DND-41 (cell line): Measurements from ENCODE around the gene ZNF827.

Experiments
- ATAC-seq: fragments of 200-7000 bp; cut with Tn5 transposase; 3 replicates; pipeline ENCODE4 v1.9.1; 2021; ENCODE audit warnings: low read depth; ENCODE audit not compliant: insufficient read depth
- DNase-seq: peaks from one replicate; pipeline ENCODE4 v3.0.0-alpha.2; 2020
- H2AFZ ChIP-seq: 2 replicates; pipeline ENCODE4 v1.6.0; 2012; ENCODE audit warnings: low read depth, low read length
- H3K27ac ChIP-seq: 2 replicates; pipeline ENCODE4 v1.5.1; 2012; ENCODE audit warnings: low read length, inconsistent platforms
- H3K27me3 ChIP-seq: fragments of 200-600 bp; sonication (generic); 2 replicates; pipeline ENCODE4 v1.6.0; 2012; ENCODE audit warnings: low read length, mild to moderate bottlenecking, inconsistent platforms; ENCODE audit not compliant: insufficient read depth, poor library complexity
- H3K36me3 ChIP-seq: 2 replicates; pipeline ENCODE4 v1.5.1; 2012; ENCODE audit warnings: low read length, inconsistent platforms; ENCODE audit not compliant: insufficient read depth
- H3K4me1 ChIP-seq: 2 replicates; pipeline ENCODE4 v1.5.1; 2012; ENCODE audit warnings: mild to moderate bottlenecking, low read length; ENCODE audit not compliant: insufficient read depth
- H3K4me2 ChIP-seq: 2 replicates; pipeline ENCODE4 v1.6.0; 2012; ENCODE audit warnings: mild to moderate bottlenecking, moderate library complexity, low read length, inconsistent platforms; ENCODE audit not compliant: insufficient read depth
- H3K4me3 ChIP-seq, 2 experiments: fragments of 200-600 bp in 1 of 2; shearing (Covaris generic) in 1 of 2; 2 replicates each; pipeline ENCODE4 v1.5.1; 2012 to 2016; ENCODE audit warnings: inconsistent platforms in 2 of 2, low read length in 2 of 2, mild to moderate bottlenecking in 2 of 2, low read depth in 1 of 2, moderate library complexity in 1 of 2
- H3K79me2 ChIP-seq: 2 replicates; pipeline ENCODE4 v1.6.0; 2012; ENCODE audit warnings: low read length, inconsistent platforms; ENCODE audit not compliant: insufficient read depth
- H3K9ac ChIP-seq: 2 replicates; pipeline ENCODE4 v1.6.0; 2012; ENCODE audit warnings: low read depth, mild to moderate bottlenecking, inconsistent platforms, low read length, moderate library complexity
- H3K9me3 ChIP-seq: 2 replicates; pipeline ENCODE4 v1.5.1; 2012; ENCODE audit warnings: low read length, moderate library complexity, mild to moderate bottlenecking, inconsistent platforms; ENCODE audit not compliant: insufficient read depth, severe bottlenecking
- H4K20me1 ChIP-seq: 2 replicates; pipeline ENCODE4 v1.6.0; 2012; ENCODE audit warnings: low read length; ENCODE audit not compliant: insufficient read depth
- CTCF ChIP-seq: IDR thresholded peaks from 2 replicates; pipeline ENCODE4 v1.5.1; 2012; ENCODE audit warnings: borderline replicate concordance, low read length, moderate library complexity, mild to moderate bottlenecking; ENCODE audit not compliant: poor library complexity, severe bottlenecking; ENCODE audit errors: extremely low read depth
- EZH2 ChIP-seq: IDR thresholded peaks from 3 replicates; pipeline ENCODE4 v1.6.1; 2012; ENCODE audit warnings: borderline replicate concordance, low read depth, mild to moderate bottlenecking, moderate library complexity, low read length, inconsistent platforms; ENCODE audit not compliant: severe bottlenecking

ZNF827 gene

DNA sequence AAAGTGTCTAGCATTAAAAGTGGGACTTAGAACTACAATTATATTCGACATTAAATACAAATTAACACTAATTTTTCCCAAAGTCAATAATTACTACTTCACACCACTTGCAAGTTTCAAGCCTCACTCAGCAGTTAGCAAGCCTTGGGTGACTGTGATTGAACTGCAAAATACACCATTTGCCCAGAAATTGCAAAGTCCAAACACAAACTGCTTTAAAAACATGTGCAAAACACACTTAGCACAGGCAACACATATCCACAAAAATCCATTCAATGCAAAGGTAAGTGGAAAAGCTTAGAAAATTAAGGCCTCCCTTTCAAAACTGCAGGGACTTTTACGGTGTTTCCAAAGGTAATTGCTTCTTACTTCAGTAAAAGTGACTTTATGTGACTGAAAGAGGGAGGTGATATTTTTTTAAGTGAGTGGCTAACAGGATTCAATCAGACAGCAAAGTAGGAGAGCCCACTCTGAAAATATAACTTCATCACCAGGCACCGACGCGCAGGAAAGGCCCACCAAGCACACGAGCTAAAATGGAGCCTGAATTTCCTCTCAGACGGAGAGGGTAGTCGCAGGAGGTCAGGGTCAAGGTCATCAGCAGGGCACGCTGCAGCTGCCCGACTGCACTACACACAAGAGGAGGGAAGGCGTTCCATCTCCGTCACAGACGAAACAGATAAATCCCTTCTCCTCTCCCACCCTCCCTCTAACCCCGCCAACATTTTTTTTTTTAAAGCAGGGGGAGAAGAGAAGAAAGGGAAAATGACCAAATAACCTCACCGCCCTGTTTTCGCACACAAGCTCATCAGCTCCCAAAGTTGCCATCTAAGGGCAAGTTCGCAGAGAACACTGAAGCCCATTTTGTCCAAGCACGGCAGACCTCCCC lies 3.1 kb downstream of the ZNF827 start:
- H3K79me2 ChIP-seq = no peaks in the 10 kb centered on the region
- H3K9me3 ChIP-seq = no peaks in the 10 kb centered on the region
- no peak overlapping the region for H3K27ac ChIP-seq
- H3K27me3 ChIP-seq = peaks cover 73% of the 10 kb centered on the region
- H3K4me1 ChIP-seq = peaks cover 23% of the 10 kb centered on the region
- H4K20me1 ChIP-seq = 0 out of 2 replicates have a peak, but pooled peaks cover 3% of the 10 kb centered on the region
- DNase-seq = no peak
- H3K4me2 ChIP-seq = peak overlapping the region; percentile 88
- no peaks in the 10 kb centered on the region for H3K36me3 ChIP-seq
- TF ChIP-seq CTCF = no peak
- TF ChIP-seq EZH2 = no peak
- no peak overlapping the region for H3K4me3 ChIP-seq
- H2AFZ ChIP-seq = no peak overlapping the region
- no peak for ATAC-seq
- no peak overlapping the region for H3K9ac ChIP-seq

GRCh38 chr4:145934434-145935047 lies 4.1 kb downstream of the ZNF827 start:
- Histone ChIP-seq H3K4me2 (no peak overlapping the region), H2AFZ (no peak overlapping the region), H3K4me3 (no peak overlapping the region), H3K4me1 (peaks cover 23% of the 10 kb centered on the region), H3K9me3 (no peaks in the 10 kb centered on the region), H4K20me1 (0 out of 2 replicates have a peak, but pooled peaks cover 3% of the 10 kb centered on the region), H3K27me3 (peaks cover 64% of the 10 kb centered on the region), H3K9ac (no peak overlapping the region), H3K79me2 (no peaks in the 10 kb centered on the region), H3K27ac (no peak overlapping the region), H3K36me3 (no peaks in the 10 kb centered on the region)
- no peak for DNase-seq
- TF ChIP-seq CTCF = no peak
- TF ChIP-seq EZH2 = peak; percentile 61
- ATAC-seq = no peak

DNA sequence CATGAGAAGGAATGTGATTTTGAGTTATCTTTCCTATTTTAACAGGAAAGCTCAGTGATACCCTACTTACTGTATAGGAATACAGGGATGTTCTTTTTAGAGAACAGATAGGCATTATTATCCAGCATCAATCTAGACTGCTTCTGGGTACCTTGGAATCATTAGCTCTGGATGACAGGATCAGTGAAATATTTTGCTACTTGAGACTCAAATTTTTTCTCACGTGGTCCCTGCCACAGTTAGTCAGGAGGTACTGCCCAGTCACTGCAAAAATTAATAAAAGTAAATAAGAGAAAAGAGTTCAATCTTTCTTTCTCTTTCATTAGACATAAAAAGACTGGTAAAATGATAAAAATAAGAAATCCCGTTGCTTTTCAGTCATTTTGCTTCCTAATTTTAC lies 5.5 kb downstream of the ZNF827 start:
- H2AFZ ChIP-seq = no peak overlapping the region
- H3K27ac ChIP-seq = no peak overlapping the region
- DNase-seq (no peak), ATAC-seq (no peak)
- peaks cover 55% of the 10 kb centered on the region for H3K27me3 ChIP-seq
- no peaks in the 10 kb centered on the region for H3K79me2 ChIP-seq
- no peak overlapping the region for H3K4me2 ChIP-seq
- no peaks in the 10 kb centered on the region for H3K9me3 ChIP-seq
- no peak for TF ChIP-seq EZH2
- TF ChIP-seq CTCF = no peak
- no peaks in the 10 kb centered on the region; the same call in 1 of the 2 replicates for H4K20me1 ChIP-seq
- peaks cover 13% of the 10 kb centered on the region for H3K4me1 ChIP-seq
- no peak overlapping the region for H3K9ac ChIP-seq
- no peak overlapping the region for H3K4me3 ChIP-seq
- H3K36me3 ChIP-seq = no peaks in the 10 kb centered on the region
